Measurements from ENCODE around the gene CTTNBP2NL. TPM values are rescaled to one million over a fixed set of nuclear protein-coding genes. Genes with fewer than 3 reads are reported as not detected.

Gene CTTNBP2NL
- total RNA-seq, 1 experiment from 2014 or later: 38.8 TPM

DNA sequence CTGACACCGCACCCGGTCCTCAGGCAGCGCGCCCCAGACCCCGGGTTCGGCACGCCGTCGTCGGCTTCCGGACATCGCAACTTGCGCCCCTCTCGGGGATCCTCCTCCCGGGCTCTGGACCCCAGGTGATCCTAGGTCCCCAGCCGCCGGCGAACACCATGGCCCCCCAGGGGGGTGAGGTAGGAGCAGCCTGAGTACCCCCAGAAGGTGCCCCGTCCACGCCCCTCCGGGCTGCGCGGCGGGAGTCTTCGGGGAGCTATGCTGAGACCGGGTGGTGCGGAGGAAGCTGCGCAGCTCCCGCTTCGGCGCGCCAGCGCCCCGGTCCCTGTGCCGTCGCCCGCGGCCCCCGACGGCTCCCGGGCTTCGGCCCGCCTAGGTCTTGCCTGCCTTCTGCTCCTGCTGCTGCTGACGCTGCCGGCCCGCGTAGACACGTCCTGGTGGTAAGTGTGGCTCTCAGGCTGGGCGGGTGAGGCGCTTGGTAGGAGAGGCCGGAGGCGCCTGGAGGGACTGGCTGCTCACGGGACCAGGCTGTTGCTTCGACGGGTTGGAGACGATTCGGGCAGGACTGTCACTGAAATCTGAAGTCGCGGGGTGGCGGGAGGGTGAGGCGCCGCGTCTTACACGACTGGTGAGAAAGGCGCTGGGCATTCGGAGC, 113.1 kb downstream of the CTTNBP2NL start:
- no peak overlapping the region for H3K4ac ChIP-seq (ENCODE audit: low read depth, low read length)
- peaks cover 44% of the 10 kb centered on the region for H3K27me3 ChIP-seq (ENCODE audit: insufficient read depth, low read length)
- peaks cover 94% of the 10 kb centered on the region for H3K27me3 Mint-ChIP-seq (ENCODE audit: low read depth)
- no peak overlapping the region for H4K5ac ChIP-seq (ENCODE audit: insufficient read length, low read depth, low read length)
- H2AFZ ChIP-seq (ENCODE audit: low read length): no peak overlapping the region
- no peaks in the 10 kb centered on the region for H3K36me3 Mint-ChIP-seq (ENCODE audit: insufficient read depth in 1 of 3, low read depth in 3 of 3)
- H3K79me1 ChIP-seq (ENCODE audit: insufficient read depth, low read depth, low read length, poor library complexity, severe bottlenecking): no peaks in the 10 kb centered on the region
- DNase-seq: peak; percentile 60
- H4K20me1 ChIP-seq (ENCODE audit: control insufficient read depth, insufficient read depth, insufficient read length): no peaks in the 10 kb centered on the region
- H3T11ph ChIP-seq (ENCODE audit: low read length): no peak overlapping the region
- no CpG with 5 or more reads among the region's 66 CpGs for WGBS (ENCODE audit: extremely low coverage, insufficient read length, low lambda C conversion rate)
- 0 out of 2 replicates have a peak, but pooled peaks cover 3% of the 10 kb centered on the region for H3K4me1 ChIP-seq (ENCODE audit: insufficient read depth, low read length)
- no peak for TF ChIP-seq CTCF (conservative IDR thresholded peaks at IDR 0.05)
- H2BK20ac ChIP-seq (ENCODE audit: low read depth, low read length, poor library complexity, severe bottlenecking): no peak overlapping the region
- H4K8ac ChIP-seq (replicated peaks; ENCODE audit: insufficient read length, low read depth, low read length): no peak overlapping the region
- H2BK5ac ChIP-seq (ENCODE audit: insufficient read length, low read length): no peak overlapping the region
- H3K9me3 Mint-ChIP-seq: no peaks in the 10 kb centered on the region; a peak in 1 of 5 replicates
- no peak overlapping the region for H2AK5ac ChIP-seq (ENCODE audit: insufficient read length, low read length)
- H2BK12ac ChIP-seq (ENCODE audit: insufficient read length, low read depth, low read length): no peak overlapping the region
- H3K56ac ChIP-seq (ENCODE audit: insufficient read length, low read depth, low read length): no peak overlapping the region
- H3K79me2 ChIP-seq (ENCODE audit: insufficient read depth, low read length): no peaks in the 10 kb centered on the region
- H3K23me2 ChIP-seq (ENCODE audit: insufficient read length, low read depth, low read length, poor library complexity, severe bottlenecking): peaks cover 24% of the 10 kb centered on the region
- no peak overlapping the region for H3K27ac ChIP-seq (ENCODE audit: insufficient read length, low read depth, low read length)
- peak overlapping the region; percentile 61 to 85 for H3K4me3 Mint-ChIP-seq
- peaks cover 20 to 45% of the 10 kb centered on the region in 2 experiments for H3K4me1 Mint-ChIP-seq
- no peaks in the 10 kb centered on the region for H3K9me3 ChIP-seq (ENCODE audit: control insufficient read depth, low read depth, low read length)
- H3K18ac ChIP-seq (ENCODE audit: insufficient read length, low read depth, low read length): no peak overlapping the region
- no peak overlapping the region for H3K9ac ChIP-seq (ENCODE audit: extremely low read depth, insufficient read length, low read length)
- no peak overlapping the region for H2BK120ac ChIP-seq (ENCODE audit: low read depth, low read length, poor library complexity, severe bottlenecking)
- no peak overlapping the region for H3K27ac Mint-ChIP-seq
- H3K4me2 ChIP-seq (ENCODE audit: insufficient read depth, insufficient read length, low read length): peak overlapping the region; percentile 93
- H2BK15ac ChIP-seq (ENCODE audit: low read depth, low read length): no peak overlapping the region
- H3K23ac ChIP-seq (ENCODE audit: insufficient read length, low read depth, low read length): no peak overlapping the region
- H3K14ac ChIP-seq (ENCODE audit: insufficient read depth, low read length): no peak overlapping the region
- H4K91ac ChIP-seq (ENCODE audit: insufficient read length, low read depth, low read length): no peak overlapping the region
